WTC11 (cell line): Measurements from ENCODE around the gene CPLANE1.

Experiments
- SP1 ChIP-seq: sonication (generic); formaldehyde crosslinking; conservative IDR thresholded peaks from 2 replicates; pipeline ENCODE4 v1.8.1; 2022; ENCODE audit warnings: missing genetic modification reagents
- USF2 ChIP-seq: sonication (generic); formaldehyde crosslinking; IDR thresholded peaks from 2 replicates; pipeline ENCODE4 v1.8.1; 2023; ENCODE audit warnings: mild to moderate bottlenecking, missing genetic modification reagents, moderate library complexity

GRCh38 chr5:37166197-37166596, 83.0 kb downstream of the CPLANE1 start:
- TF ChIP-seq SP1 (no peak), USF2 (CRISPR knock-in tag) (no peak)
